ENCODE data around the gene BAIAP2.

Gene BAIAP2

DNA sequence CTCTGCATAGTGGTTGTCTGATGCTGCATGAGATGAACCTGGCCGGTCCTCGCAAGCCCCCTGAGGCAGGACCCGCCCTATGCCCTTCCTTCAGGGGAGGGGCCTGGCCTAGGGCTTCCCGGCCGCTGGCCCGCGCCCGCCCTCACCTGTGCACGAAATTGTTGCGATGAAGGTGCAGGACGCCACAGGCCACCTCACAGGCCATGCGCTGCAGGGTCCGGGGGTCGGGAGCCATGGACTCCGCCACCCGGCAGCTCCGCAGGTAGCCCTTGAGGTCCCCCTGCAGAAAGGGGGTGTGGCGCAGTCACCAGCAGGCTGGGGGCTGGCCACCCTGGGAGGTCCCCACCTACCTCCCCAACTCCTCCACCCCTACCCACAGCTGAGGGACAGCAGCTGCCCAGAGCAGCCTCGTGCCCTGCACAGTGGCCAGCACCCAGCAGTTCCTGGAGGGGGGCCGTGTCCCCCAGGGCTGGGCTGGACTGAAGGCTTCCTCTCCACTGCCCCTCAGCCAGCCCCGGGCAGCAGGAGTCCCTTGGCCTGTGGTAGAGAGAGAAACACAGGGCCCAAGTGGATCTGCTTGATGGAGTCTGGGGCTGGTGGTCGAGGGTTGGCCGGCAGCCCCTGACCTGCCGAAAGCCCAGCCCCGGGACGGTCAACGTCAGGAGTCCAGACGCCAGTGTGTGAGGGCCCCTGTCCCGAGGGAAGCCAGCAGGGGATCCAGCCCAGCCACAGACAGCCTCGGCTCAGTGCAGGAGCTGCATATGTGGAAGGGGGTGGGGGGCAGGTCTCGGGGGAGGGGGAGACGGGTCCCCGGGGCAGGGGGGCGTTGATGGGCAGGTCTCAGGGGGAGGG is 91.6 kb downstream of the BAIAP2 start:
- DNase-seq (ENCODE audit: low spot score), result no peak

- no peak for DNase-seq (ENCODE audit: low spot score)
Observed at GRCh38 chr17:81127133-81127455, 92.1 kb downstream of the BAIAP2 start.

GRCh38 chr17:81127526-81128177 is 92.7 kb downstream of the BAIAP2 start:
- no peak for DNase-seq (ENCODE audit: low spot score)

DNA sequence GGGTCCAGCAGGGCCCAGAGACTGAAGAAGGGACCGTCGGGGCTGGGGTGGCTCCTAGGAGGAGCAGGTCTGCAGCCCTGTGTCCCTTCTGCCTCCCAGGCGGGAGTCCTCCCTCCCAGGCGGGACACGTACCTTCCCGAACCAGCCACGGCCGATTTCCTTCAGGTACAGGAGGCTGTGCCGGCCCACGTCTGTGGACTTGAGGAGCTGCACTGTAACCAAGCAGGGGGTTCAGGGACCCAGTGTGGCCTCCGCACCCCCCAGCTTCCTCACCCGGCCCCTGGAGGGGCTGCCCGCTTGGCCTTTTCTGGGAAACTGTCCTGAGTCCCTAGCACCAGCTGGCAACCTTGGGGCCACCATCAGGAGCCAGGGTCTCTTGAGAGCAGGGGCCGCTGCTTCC is 93.4 kb downstream of the BAIAP2 start:
- DNase-seq (ENCODE audit: low spot score), result no peak

DNA sequence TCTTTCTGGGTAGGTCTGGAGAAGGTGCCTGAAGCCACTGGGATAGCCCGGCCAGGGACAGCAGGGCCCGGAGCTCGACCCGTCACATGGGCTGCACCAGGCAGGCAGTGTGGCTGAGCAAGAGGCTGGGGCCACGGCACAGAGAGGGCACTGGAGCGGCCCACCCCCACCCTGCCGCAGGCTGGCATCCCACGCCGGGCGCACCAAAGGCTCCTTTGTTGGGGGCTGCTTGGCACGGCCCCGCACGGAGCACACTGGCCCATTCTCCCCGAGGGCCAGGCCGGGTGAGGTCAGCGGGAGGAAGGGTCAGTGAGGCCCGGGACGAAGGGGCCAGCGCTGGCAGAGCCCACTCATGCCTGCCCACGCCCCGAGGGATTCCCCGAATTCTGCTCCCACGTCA is 93.8 kb downstream of the BAIAP2 start:
- no peak for DNase-seq (ENCODE audit: low spot score)

GRCh38 chr17:81129289-81129688 is 94.3 kb downstream of the BAIAP2 start:
- no peak for DNase-seq (ENCODE audit: low spot score)

DNA sequence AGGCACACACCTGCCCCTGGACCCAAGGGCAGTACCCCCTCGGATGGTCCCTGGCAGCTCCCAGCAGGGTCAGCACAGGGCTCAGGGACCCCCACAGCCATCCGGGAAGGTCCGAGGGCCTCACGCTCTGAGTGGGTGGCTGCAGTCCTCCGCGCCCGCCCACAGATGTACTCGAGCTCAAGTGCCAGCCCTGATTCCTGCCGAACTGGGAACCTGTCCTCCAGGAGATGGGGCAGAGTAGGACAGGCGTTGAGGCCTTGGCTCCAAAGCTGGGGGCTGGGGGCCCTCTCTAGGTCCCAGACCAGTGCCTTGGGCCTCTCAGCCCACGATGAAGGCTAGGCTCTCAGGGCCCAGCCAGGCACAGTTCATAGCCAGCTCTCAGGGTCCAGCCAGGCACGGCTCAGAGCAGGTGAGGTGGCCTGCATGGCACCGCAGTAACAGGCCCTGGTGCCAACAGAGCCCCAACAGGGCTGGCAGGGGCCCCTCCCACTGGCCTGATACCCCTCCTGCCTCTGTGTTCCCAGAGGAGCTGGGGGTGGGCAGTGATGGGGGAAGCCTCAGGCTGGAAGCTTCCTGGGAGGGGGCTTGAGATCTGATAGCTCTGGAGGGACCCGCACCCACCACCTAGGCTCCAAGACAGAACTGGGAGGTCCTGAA is 94.9 kb downstream of the BAIAP2 start:
- DNase-seq (ENCODE audit: low spot score), result no peak

DNA sequence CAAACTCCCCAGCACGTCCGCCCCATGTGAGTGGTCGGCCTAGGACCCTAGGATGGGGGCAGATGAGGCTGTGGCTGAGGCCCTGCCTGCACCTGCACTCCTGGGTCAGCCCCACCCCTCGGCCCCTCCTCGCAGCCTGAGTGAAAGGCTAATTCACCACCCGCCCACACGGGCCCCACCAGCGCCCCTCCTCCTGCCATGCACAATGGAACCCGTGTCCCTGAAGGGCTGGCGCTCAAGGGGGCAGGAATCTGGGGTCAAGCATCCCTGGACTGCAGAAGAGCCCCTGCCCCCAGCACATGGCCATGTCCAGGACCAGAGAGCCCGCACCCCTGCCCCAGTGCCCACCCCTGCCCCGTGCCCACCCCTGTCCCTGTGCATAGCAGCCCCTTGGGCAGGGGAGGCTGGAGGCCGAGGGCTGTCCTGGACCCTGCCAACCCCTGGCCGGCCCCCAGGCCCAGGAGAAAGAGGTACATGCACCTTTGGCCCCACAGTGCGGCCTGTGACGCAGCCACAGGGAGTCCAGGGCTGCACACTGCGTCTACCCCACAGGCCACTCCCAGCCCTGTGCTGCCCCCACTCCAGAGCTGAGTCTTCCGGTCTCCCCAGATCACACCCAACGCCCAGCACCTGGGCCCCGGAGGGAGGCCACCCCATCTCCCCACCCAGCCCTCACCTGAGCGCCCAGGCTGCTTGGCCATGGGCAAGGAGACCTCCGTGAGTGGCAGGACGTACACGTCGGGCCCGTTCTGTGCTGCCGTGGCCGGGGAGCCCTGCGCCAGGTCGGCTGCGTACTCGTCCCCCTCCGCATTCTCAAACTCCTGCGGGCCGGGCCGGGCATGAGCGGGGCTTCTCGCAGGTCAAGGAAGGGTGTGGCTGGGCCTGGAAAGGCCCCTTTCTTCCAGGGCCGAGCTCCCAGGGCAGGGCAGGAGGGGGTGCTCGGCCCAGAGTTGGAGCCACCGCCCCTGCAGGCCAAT is 95.7 kb downstream of the BAIAP2 start:
- DNase-seq (ENCODE audit: low spot score), result no peak

- DNase-seq (ENCODE audit: low spot score), result no peak
Observed at GRCh38 chr17:81131486-81132196, 96.7 kb downstream of the BAIAP2 start.

DNA sequence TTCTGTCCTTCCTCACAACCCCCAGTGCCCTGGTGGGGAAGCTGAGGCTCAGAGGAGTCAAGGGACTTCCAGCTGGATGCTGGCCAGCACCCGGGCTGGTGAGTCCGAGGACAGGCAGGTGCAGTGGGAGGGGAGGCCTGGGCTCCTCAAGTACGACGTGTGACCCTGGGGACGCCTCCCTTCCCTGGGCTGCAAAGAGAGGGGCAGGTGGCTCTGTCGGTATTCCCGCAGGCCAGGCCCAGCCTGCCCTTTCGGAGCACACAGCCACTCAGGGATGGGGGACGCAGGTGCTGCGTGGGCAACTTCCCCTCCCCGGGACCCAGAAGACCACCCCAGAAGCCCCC is 97.2 kb downstream of the BAIAP2 start:
- no peak for DNase-seq (ENCODE audit: low spot score)

DNA sequence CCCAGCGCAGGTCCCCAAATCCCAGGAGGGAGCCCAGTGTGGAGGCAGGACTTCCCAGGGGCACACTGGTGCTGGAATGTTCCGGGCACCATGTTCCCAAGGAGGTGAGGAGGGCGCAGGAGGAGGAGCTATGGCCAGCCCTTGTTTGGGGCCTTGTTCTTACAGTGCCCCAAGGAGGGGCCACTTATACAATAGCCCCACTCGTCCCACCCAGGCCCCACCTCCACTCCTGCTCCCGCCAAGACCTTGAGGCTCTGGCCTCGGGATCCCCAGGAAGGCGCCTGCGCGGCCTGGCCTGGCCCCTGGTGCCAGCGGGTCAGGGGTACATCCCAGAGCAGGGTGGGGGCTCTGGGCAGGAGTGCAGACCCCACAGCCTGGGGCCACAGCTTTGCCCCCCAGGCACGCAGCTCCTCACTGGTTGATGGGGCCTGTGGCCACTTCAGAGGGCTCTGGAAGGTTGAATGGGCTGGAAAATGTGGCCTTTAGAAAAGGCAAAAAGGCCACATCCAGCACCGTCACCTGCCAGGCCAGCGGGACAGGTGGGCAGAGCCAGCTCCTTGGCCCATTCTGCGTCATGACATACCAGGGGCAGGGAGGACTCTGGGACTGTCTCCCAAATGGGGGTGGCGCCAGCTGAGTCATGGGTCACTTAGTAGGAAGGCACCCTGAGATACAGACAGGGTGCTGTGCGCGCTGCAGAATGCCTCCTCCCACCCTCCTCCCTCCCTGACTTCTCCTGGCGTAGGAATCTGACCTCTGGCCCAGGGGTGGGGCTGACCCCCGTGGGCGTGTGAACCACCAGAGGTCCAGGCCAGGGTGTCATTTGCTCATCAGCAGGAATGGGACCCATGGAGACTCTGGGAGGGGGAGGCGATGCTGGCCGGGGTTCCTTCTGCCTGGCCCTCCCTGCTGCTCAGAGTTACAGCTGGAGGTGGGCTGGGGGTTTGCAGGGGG is 98.1 kb downstream of the BAIAP2 start:
- no peak for DNase-seq (ENCODE audit: low spot score)

- DNase-seq (ENCODE audit: low spot score), result no peak
Observed at GRCh38 chr17:81134064-81134781, 99.3 kb downstream of the BAIAP2 start.

DNA sequence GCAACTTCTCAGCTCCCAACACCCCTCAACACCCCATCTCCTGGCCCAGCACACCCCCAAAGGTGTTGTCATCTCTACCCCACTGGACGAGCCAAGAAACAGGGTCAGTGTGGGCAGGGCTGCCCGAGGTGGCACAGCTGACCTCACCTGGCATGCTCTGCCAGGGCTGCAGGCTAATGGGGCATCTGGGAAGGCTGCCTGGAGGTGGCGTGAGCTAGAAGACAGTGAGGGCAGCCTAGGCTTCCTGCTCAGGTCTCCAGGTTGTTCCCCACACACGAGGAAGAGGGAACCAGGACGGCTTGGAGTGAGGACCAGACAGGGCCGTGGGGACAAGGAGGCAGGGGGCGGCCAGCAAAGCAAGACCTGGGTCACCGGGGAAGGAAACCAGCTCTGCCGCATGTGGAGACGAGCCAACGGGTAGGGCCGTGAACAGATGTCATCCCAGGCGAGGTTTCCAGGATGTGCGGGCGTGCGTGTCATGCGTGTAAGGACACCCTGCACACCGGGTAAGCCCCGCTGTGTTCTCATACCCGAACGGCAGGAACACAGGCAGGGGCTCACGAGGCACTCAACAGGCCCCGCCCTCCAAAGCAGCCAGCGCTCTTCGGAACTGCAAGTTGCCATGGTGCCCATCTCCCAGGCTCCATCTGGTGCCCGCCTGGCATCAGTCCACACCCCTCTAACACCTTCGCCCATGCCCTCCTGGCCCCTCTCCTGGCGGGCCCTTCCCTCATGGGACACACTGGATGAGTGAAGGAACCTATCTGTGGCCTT is 100.7 kb downstream of the BAIAP2 start:
- DNase-seq (ENCODE audit: low spot score), result no peak

DNA sequence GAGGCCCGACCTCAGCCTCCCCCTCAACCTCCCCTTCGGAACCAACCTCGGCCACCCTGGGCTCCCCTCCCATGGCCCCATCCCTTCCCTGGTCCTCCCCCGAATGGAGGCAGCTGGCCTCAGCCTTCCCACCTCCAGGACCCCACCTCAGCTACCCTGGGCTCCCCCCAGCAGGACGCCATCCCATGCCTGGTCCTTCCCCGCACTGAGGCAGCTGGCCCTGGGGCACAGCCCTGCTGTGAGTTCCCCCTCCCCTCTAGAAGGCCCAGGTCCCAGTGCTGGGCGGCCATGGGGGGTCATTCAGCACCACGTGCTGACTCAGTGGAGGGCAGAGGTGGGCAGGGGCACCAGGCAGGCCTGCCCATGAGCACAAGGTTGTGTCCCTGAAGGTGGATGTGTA is 101.4 kb downstream of the BAIAP2 start:
- DNase-seq (ENCODE audit: low spot score), result no peak

DNA sequence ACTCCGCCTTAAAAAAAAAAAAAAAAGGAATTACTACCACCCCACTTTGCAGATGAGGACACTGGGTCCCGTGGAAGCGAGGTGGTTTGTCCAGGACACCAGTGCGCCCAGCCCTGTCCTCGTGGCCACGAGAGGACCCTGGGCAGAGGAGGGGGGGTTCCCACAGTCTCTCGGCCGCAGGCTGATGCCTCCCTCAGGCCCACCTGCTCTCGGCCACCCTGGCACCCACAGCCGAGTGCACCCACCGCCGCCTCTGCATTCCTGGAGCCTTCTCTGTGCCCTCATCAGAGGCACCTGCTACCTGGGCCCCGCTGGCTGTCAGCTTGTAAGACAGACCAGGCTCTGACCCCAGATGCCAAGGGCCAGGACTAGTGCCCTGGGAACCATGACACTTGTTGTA is 102.3 kb downstream of the BAIAP2 start:
- no peak for DNase-seq (ENCODE audit: low spot score)

DNA sequence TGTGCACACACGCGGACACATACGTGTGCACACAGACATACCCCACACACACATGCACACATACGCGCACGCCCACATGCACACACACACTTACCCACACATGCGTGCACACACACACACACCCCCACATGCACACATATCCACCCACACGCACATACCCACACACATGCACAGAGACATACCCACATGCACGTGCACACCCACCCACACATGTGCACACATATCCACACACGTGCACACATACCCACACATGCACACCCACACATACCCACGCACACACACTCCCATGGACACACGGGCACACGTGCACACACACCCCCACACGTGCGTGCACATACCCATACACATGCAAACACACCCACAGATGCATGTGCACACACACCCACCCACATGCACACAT is 103.1 kb downstream of the BAIAP2 start:
- DNase-seq (ENCODE audit: low spot score), result no peak

DNA sequence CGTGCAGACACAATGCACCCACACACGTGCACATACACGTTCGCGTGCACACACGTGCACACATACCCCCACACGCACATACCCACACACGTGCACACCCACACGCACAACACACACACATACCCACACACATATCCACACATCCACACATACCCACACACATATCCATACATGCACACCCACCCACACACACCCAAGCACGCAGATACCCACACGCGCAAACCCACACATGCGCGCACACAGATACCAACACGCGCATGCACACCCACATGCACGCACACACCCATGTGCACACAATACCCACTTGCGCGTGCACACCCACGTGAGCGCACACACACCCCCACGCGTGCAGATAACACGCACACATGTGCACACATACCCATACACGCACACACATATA is 103.5 kb downstream of the BAIAP2 start:
- no peak for DNase-seq (ENCODE audit: low spot score)

GRCh38 chr17:81139428-81139827 is 104.5 kb downstream of the BAIAP2 start:
- DNase-seq (ENCODE audit: low spot score), result no peak

DNA sequence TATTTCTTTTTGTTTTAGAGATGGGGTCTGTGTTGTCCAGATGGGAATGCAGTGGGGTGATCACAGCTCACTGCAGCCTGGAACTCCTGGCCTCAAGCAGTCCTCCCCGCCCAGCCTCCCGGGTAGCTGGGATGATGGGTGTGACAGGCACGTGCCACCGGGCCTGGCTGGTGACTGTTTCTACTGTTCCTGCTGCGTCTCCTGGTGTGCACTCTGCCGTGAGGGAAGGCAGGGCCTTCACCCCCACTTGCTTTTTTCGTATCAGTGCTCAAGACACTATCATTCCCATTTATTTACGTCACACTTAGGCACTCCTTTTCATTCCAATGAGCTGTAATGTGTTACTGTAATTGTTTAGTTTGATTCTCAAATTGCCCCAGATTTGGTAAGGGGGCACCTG is 105.1 kb downstream of the BAIAP2 start:
- no peak for DNase-seq (ENCODE audit: low spot score)

Measured in GM03348 (cell line).